Nephron progenitor cell (in vitro differentiated cells): ENCODE measurements around the gene PRAMEF5.
"Not testable (repeated sequence)": the region's sequence is repeated elsewhere in the genome, so short reads cannot be mapped to it uniquely, and the experiment has no call there.

Source experiments
- DNase-seq: peaks from one replicate; pipeline ENCODE4 v3.0.0; 2021
- H3K27ac Mint-ChIP-seq: 2 replicates; pipeline ENCODE4 v1.8.0; 2021; ENCODE audit warnings: mild to moderate bottlenecking, moderate library complexity, mixed read lengths
- H3K27me3 Mint-ChIP-seq: 2 replicates; pipeline ENCODE4 v1.8.0; 2021; ENCODE audit warnings: mild to moderate bottlenecking, low read depth, mixed read lengths; ENCODE audit not compliant: poor library complexity
- H3K36me3 Mint-ChIP-seq: 2 replicates; pipeline ENCODE4 v1.8.0; 2021; ENCODE audit warnings: low read depth, mixed read lengths
- H3K4me1 Mint-ChIP-seq: 2 replicates; pipeline ENCODE4 v1.8.0; 2021; ENCODE audit warnings: mixed read lengths
- H3K4me3 Mint-ChIP-seq: 2 replicates; pipeline ENCODE4 v1.8.0; 2021; ENCODE audit warnings: mild to moderate bottlenecking, moderate library complexity, mixed read lengths
- H3K9me3 Mint-ChIP-seq: 2 replicates; pipeline ENCODE4 v1.8.0; 2021; ENCODE audit warnings: mild to moderate bottlenecking, moderate library complexity, mixed read lengths

Gene PRAMEF5

DNA sequence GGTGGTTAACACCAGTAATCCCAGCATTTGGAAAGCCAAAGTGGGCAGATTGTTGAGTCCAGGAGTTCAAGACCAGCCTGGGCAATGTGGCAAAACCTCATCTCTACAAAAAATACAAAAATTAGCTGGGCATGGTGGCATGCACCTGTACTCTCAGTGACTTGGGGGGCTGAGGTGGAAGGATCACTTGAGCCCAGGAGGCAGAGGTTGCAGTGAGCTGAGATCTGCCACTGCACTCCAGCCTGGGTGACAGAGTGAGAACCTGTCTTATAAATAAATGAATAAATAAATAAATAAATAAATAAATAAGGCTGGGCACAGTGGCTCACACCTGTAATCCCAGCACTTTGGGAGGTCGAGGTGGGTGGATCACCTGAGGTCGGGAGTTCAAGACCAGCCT lies 21.9 kb upstream of the PRAMEF5 start:
- not testable (repeated sequence) for H3K4me3 Mint-ChIP-seq, H3K27ac Mint-ChIP-seq, H3K36me3 Mint-ChIP-seq, H3K4me1 Mint-ChIP-seq, DNase-seq, H3K27me3 Mint-ChIP-seq
- peaks cover 87% of the 10 kb centered on the region for H3K9me3 Mint-ChIP-seq

DNA sequence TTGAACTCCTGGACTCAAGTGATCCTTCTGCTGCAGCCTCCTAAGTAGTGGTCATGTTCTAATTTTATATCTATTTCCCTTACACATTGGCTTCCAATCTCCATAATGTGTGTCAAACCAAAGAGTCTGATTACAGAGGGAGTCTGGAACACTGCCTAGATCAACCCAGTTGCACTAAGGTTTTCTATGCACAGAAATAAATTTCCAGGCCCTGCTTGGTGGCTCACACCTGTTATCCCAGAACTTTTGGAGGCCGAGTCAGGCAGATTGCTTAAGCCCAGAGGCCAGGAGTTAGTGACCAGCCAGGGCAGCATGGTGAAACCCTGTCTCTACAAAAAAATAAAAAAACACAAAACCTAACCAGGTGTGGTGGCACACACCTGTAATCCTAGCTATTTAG lies 19.9 kb upstream of the PRAMEF5 start:
- not testable (repeated sequence) for H3K4me3 Mint-ChIP-seq, DNase-seq, H3K27me3 Mint-ChIP-seq, H3K36me3 Mint-ChIP-seq, H3K27ac Mint-ChIP-seq, H3K4me1 Mint-ChIP-seq
- H3K9me3 Mint-ChIP-seq = peaks cover 86% of the 10 kb centered on the region

- H3K4me3 Mint-ChIP-seq, H3K27me3 Mint-ChIP-seq, H3K27ac Mint-ChIP-seq, DNase-seq, H3K36me3 Mint-ChIP-seq, H3K4me1 Mint-ChIP-seq: not testable (repeated sequence)
- H3K9me3 Mint-ChIP-seq = peaks cover 89% of the 10 kb centered on the region
Observed at GRCh38 chr1:13237572-13237971, 16.4 kb upstream of the PRAMEF5 start.

DNA sequence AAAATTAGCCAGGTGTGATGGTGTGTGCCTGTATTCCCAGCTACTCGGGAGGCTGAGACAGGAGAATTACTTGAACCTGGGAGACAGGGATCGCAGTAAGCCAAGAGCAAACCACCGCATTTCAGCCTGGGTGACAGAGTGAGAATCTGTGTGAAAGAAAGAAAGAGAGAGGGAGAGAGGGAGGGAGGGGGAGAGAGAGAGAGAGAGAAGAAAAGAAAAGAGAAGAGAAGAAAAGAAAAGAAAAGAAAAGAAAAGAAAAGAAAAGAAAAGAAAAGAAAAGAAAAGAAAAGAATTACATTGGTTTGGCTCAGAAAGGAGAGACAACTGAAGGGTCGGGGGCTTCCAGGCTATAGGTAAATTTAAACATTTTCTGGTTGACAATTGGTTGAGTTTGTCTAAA lies 14.4 kb upstream of the PRAMEF5 start:
- H3K27ac Mint-ChIP-seq, DNase-seq, H3K4me1 Mint-ChIP-seq, H3K36me3 Mint-ChIP-seq, H3K4me3 Mint-ChIP-seq, H3K27me3 Mint-ChIP-seq: not testable (repeated sequence)
- peaks cover 89% of the 10 kb centered on the region for H3K9me3 Mint-ChIP-seq

GRCh38 chr1:13243536-13244263 lies 10.3 kb upstream of the PRAMEF5 start:
- peaks cover 80% of the 10 kb centered on the region for H3K9me3 Mint-ChIP-seq
- H3K36me3 Mint-ChIP-seq, H3K4me3 Mint-ChIP-seq, H3K27me3 Mint-ChIP-seq, H3K4me1 Mint-ChIP-seq, H3K27ac Mint-ChIP-seq, DNase-seq: not testable (repeated sequence)

GRCh38 chr1:13245841-13246553 lies 8.0 kb upstream of the PRAMEF5 start:
- H3K27me3 Mint-ChIP-seq, H3K4me3 Mint-ChIP-seq, H3K27ac Mint-ChIP-seq, DNase-seq, H3K4me1 Mint-ChIP-seq, H3K36me3 Mint-ChIP-seq: not testable (repeated sequence)
- peaks cover 58% of the 10 kb centered on the region for H3K9me3 Mint-ChIP-seq

DNA sequence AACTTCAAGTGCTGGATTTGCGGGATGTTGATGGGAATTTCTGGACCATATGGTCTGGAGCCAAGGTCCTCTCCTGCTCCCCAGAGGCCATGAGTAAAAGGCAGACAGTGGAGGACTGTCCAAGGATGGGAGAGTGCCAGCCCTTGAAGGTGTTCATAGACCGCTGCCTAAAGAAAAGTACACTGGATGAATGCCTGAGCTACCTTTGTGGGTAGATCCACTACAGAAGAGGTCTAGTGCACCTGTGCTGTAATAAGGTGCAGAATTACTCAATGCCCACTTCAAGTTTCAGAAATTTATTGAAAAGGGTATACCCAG lies 7.5 kb upstream of the PRAMEF5 start:
- DNase-seq, H3K27me3 Mint-ChIP-seq, H3K4me1 Mint-ChIP-seq, H3K4me3 Mint-ChIP-seq, H3K36me3 Mint-ChIP-seq, H3K27ac Mint-ChIP-seq: not testable (repeated sequence)
- peaks cover 53% of the 10 kb centered on the region for H3K9me3 Mint-ChIP-seq

DNA sequence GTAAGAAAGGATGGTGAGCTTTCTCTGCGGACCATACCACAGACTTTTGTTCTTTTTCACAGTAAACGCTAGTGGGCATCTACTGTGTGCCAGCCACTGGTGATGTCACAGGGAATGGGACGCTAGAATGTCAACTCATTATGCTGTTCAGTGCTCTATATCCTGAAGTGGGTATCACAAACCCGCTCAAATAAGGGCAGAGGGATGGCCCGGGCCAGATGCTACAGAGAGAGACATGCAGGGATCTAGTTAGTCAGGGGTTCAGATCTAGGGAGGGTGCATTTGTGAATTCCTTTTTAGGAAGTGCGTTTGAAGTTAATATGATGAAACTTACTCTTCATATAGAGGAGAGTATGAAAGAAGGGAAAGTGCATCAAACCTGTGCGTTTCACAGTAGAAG lies 6.9 kb upstream of the PRAMEF5 start:
- H3K27me3 Mint-ChIP-seq, H3K36me3 Mint-ChIP-seq, DNase-seq, H3K4me1 Mint-ChIP-seq, H3K4me3 Mint-ChIP-seq, H3K27ac Mint-ChIP-seq: not testable (repeated sequence)
- peaks cover 48% of the 10 kb centered on the region for H3K9me3 Mint-ChIP-seq

DNA sequence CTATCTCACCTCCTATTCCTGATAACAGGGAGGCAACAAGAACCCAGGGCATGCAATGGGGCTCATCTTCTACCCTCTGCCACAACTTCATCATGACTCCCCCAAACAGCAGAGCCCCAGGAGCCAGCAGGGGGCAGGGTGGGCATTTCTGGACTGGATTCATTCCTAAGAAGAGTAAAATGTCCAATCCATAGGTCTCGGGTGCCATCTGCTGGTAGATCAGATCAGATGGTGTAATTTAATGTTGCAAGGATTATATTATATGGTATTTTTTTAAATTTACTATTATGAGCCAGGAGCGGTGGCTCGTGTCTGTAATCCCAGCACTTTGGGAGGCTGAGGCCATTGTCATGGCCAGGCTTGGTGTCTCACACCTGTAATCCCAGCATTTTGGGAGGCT lies 11.1 kb downstream of the PRAMEF5 start:
- H3K27me3 Mint-ChIP-seq, H3K9me3 Mint-ChIP-seq, H3K27ac Mint-ChIP-seq, H3K4me1 Mint-ChIP-seq, H3K36me3 Mint-ChIP-seq, DNase-seq, H3K4me3 Mint-ChIP-seq: not testable (repeated sequence)

GRCh38 chr1:13277016-13277415 lies 23.0 kb downstream of the PRAMEF5 start:
- not testable (repeated sequence) for H3K9me3 Mint-ChIP-seq, DNase-seq, H3K4me1 Mint-ChIP-seq, H3K27me3 Mint-ChIP-seq, H3K27ac Mint-ChIP-seq, H3K4me3 Mint-ChIP-seq, H3K36me3 Mint-ChIP-seq

DNA sequence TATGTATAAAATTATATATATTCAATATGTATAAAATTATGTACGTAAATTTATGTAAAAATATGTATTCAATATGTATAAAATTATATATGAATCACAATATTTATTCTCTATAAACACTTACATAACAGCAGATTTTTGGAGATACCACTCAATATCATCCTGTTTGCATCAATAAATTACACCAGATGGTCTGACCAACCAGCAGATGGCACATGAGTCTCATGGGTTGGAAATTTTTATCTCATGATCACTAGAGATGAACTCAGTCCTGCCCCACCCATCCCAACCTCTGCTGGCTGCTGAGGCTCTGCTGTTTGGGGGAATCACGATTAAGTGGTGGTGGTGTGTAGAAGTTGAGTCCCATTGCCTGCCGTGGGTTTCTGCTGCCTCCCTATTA lies 25.6 kb downstream of the PRAMEF5 start:
- not testable (repeated sequence) for H3K36me3 Mint-ChIP-seq, DNase-seq, H3K9me3 Mint-ChIP-seq, H3K4me3 Mint-ChIP-seq, H3K27ac Mint-ChIP-seq, H3K4me1 Mint-ChIP-seq, H3K27me3 Mint-ChIP-seq

DNA sequence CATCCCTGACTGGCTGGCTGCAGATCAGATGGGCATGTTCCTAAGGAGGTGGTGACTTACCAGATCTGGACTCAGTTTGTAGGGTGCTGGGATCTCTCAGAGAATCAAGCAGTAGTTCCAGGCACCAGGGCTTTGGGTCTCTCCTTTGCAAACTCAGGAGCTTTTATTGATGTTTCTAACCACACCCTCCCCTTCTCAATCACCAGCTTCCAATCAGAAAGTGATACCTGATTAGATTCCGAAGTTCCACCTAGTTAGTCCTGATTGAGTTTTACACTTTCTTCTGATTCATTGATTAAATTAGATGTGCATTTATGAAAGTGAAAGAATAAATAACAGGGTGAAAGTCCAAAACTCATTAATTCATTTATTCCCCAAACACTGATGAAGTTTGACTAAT lies 31.0 kb downstream of the PRAMEF5 start, which contains the start of gene PRAMEF8:
Gene PRAMEF8, minus strand, starts transcription at position 101 of the 400 bp plus-strand sequence. CDS start 1,046 bp downstream, outside the sequence.
- not testable (repeated sequence) for H3K9me3 Mint-ChIP-seq, H3K4me3 Mint-ChIP-seq, H3K36me3 Mint-ChIP-seq, H3K4me1 Mint-ChIP-seq, H3K27me3 Mint-ChIP-seq, H3K27ac Mint-ChIP-seq, DNase-seq

GRCh38 chr1:13289030-13289429 lies 35.0 kb downstream of the PRAMEF5 start:
- not testable (repeated sequence) for H3K36me3 Mint-ChIP-seq, H3K4me1 Mint-ChIP-seq, H3K27me3 Mint-ChIP-seq, H3K9me3 Mint-ChIP-seq, H3K27ac Mint-ChIP-seq, H3K4me3 Mint-ChIP-seq, DNase-seq

DNA sequence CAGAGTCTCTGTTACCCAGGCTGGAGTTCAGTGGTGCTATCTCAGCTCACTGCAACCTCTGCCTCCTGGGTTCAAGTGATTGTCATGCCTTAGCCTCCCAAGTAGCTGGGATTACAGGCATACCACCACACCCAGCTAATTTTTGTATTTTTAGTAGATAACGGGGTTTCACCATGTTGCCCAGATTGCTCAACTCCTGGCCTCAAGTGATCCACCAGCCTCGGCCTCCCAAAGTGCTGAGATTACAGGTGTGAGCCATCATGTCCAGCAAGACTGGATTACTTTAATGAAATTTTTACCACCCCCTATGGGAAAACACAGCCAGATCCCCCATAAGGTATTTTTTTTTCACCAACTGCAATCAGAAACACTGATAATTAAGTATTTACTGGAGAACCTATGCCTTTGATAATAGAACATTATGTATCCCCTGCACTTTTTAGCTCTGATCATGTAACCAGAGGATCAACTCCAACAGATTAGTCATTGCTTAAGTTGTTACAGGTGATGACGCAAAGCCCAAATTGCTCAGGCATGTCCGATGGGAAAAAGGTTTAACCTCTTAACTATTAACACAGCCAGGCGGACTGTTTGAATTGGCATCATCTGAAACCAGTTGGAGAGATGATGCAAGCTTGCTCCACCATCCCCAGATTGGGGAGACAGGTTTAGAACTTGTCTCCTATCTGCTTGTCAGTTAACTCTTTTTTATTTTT lies 43.4 kb downstream of the PRAMEF5 start:
- not testable (repeated sequence) for H3K9me3 Mint-ChIP-seq, H3K27ac Mint-ChIP-seq, DNase-seq, H3K4me3 Mint-ChIP-seq, H3K4me1 Mint-ChIP-seq, H3K27me3 Mint-ChIP-seq, H3K36me3 Mint-ChIP-seq
